Mesenchymal stem cell (in vitro differentiated cells and primary cell): ENCODE measurements around the gene MAPK8IP2.

ENCODE experiments used
- DNase-seq: peaks from one replicate; pipeline ENCODE4 v3.0.0-alpha.2; 2013
- H2AFZ ChIP-seq: one replicate; pipeline ENCODE4 v1.6.1; 2013; ENCODE audit warnings: low read depth, mild to moderate bottlenecking, control low read depth, inconsistent platforms, low read length, moderate library complexity
- H2AK5ac ChIP-seq: 2 replicates; pipeline ENCODE4 v1.6.1; 2013; ENCODE audit warnings: low read length, moderate library complexity, mild to moderate bottlenecking, inconsistent platforms; ENCODE audit not compliant: severe bottlenecking
- H2BK120ac ChIP-seq: one replicate; pipeline ENCODE4 v1.6.1; 2013; ENCODE audit warnings: low read depth, mild to moderate bottlenecking, inconsistent platforms, low read length, moderate library complexity
- H2BK12ac ChIP-seq, 2 experiments: one replicate each; pipeline ENCODE4 v1.6.1; 2013; ENCODE audit warnings: inconsistent platforms in 2 of 2, low read length in 2 of 2, mild to moderate bottlenecking in 2 of 2, moderate library complexity in 2 of 2, control low read depth in 1 of 2
- H2BK15ac ChIP-seq: one replicate; pipeline ENCODE4 v1.6.1; 2013; ENCODE audit warnings: mild to moderate bottlenecking, low read depth, inconsistent platforms; ENCODE audit not compliant: poor library complexity, severe bottlenecking
- H2BK5ac ChIP-seq: 2 replicates; pipeline ENCODE4 v1.6.1; 2013; ENCODE audit warnings: low read depth, mild to moderate bottlenecking, low read length, control low read depth, inconsistent platforms; ENCODE audit not compliant: poor library complexity, severe bottlenecking
- H3K14ac ChIP-seq, 2 experiments: one replicate each; pipeline ENCODE4 v1.6.1; 2013; ENCODE audit warnings: inconsistent platforms in 2 of 2, low read length in 2 of 2, control low read depth in 1 of 2, mild to moderate bottlenecking in 1 of 2, moderate library complexity in 1 of 2
- H3K18ac ChIP-seq, 2 experiments: one replicate each; pipeline ENCODE4 v1.6.1; 2013; ENCODE audit warnings: inconsistent platforms in 2 of 2, low read length in 2 of 2, control low read depth in 1 of 2, low read depth in 1 of 2, mild to moderate bottlenecking in 1 of 2
- H3K23ac ChIP-seq, 2 experiments: one replicate each; pipeline ENCODE4 v1.6.1; 2013; ENCODE audit warnings: inconsistent platforms in 2 of 2, low read length in 2 of 2, mild to moderate bottlenecking in 2 of 2, moderate library complexity in 2 of 2, control low read depth in 1 of 2
- H3K27ac ChIP-seq: 2 replicates; pipeline ENCODE4 v1.5.1; 2013; ENCODE audit warnings: mild to moderate bottlenecking, moderate library complexity, low read length, control low read depth, inconsistent platforms; ENCODE audit not compliant: poor library complexity, severe bottlenecking
- H3K27me3 ChIP-seq, 2 experiments: 2 replicates each; pipeline versions ENCODE4 v1.6.1 to v1.7.0; 2013; ENCODE audit warnings: low read length in 2 of 2, mild to moderate bottlenecking in 2 of 2, moderate library complexity in 2 of 2, control low read depth in 1 of 2, inconsistent platforms in 1 of 2; ENCODE audit not compliant: control insufficient read depth in 1 of 2, insufficient read depth in 1 of 2
- H3K36me3 ChIP-seq, 2 experiments: 2 replicates each; pipeline versions ENCODE4 v1.6.1 to v1.7.0; 2013; ENCODE audit warnings: low read length in 2 of 2, control low read depth in 1 of 2, inconsistent platforms in 1 of 2, low read depth in 1 of 2, mild to moderate bottlenecking in 1 of 2; ENCODE audit not compliant: insufficient read depth in 2 of 2, control insufficient read depth in 1 of 2
- H3K4ac ChIP-seq, 2 experiments: one replicate each; pipeline ENCODE4 v1.6.1; 2013; ENCODE audit warnings: inconsistent platforms in 2 of 2, low read length in 2 of 2, mild to moderate bottlenecking in 2 of 2, moderate library complexity in 2 of 2, control low read depth in 1 of 2, low read depth in 1 of 2
- H3K4me1 ChIP-seq: 2 replicates; pipeline ENCODE4 v1.6.1; 2013; ENCODE audit warnings: low read depth, low read length, control low read depth; ENCODE audit not compliant: control insufficient read depth, insufficient read depth
- H3K4me2 ChIP-seq: 2 replicates; pipeline ENCODE4 v1.6.1; 2013; ENCODE audit warnings: low read length, mild to moderate bottlenecking, inconsistent platforms; ENCODE audit not compliant: poor library complexity, severe bottlenecking
- H3K4me3 ChIP-seq, 2 experiments: 2 replicates each; pipeline versions ENCODE4 v1.5.1 to v1.7.0; 2013; ENCODE audit warnings: low read length in 2 of 2, mild to moderate bottlenecking in 2 of 2, control low read depth in 1 of 2, low read depth in 1 of 2; ENCODE audit not compliant: insufficient read depth in 1 of 2
- H3K79me1 ChIP-seq: replicated peaks from 2 replicates; pipeline ENCODE4 v1.6.1; 2013; ENCODE audit warnings: mild to moderate bottlenecking, control low read depth, low read length, inconsistent platforms; ENCODE audit not compliant: poor library complexity, severe bottlenecking
- H3K9ac ChIP-seq: 2 replicates; pipeline ENCODE4 v1.7.0; 2013; ENCODE audit warnings: mild to moderate bottlenecking, low read length, moderate library complexity
- H3K9me3 ChIP-seq: 2 replicates; pipeline ENCODE4 v1.7.0; 2013; ENCODE audit warnings: mild to moderate bottlenecking, low read length; ENCODE audit not compliant: control insufficient read depth
- H4K8ac ChIP-seq: one replicate; pipeline ENCODE4 v1.6.1; 2013; ENCODE audit warnings: inconsistent platforms, mild to moderate bottlenecking, low read length, moderate library complexity
- H4K91ac ChIP-seq: one replicate; pipeline ENCODE4 v1.6.1; 2013; ENCODE audit warnings: mild to moderate bottlenecking, low read length, inconsistent platforms
- WGBS: methylation state at CpG from one replicate; pipeline ENCODE4 v1.1.7; 2013; ENCODE audit warnings: mixed read lengths; 5-methylcytosine and 5-hydroxymethylcytosine counted together

MAPK8IP2 gene

DNA sequence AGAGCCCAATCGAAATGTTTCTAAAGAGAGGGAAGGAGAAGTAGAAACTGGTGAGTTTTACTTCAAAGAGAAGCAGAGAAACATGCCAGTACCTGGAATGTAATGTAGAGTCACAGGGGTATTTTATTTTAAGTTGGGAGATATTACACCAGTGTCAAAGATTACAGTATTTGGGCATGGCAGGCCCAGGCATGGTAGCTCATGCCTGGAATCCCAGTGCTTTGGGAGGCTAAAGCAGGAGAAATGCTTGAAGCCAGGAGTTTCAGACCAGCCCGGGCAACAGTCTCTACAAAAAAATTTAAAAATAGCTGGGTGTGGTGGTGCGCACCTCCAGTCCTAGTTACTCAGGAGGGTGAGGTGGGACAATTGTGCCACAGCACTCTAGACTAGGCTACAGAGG is 40.6 kb upstream of the MAPK8IP2 start:
- Histone ChIP-seq H3K4me1 (peaks cover 9% of the 10 kb centered on the region), H3K4me3 (no peak overlapping the region), H3K27me3 (peaks cover 17 to 21% of the 10 kb centered on the region in 2 experiments), H2BK5ac (no peak overlapping the region), H4K8ac (no peak overlapping the region), H3K14ac (no peak overlapping the region), H3K18ac (no peak overlapping the region), H2AFZ (no peak overlapping the region), H3K4ac (no peak overlapping the region), H2BK12ac (no peak overlapping the region), H3K79me1 (peaks cover 1% of the 10 kb centered on the region), H3K9me3 (no peaks in the 10 kb centered on the region), H3K9ac (no peak overlapping the region), H3K23ac (no peak overlapping the region), H3K36me3 (no peaks in the 10 kb centered on the region), H2BK120ac (no peak overlapping the region), H2AK5ac (no peak overlapping the region), H4K91ac (no peak overlapping the region), H3K27ac (no peak overlapping the region), H3K4me2 (no peak overlapping the region), H2BK15ac (no peak overlapping the region)
- 86% methylated on average over 3 of the region's 3 CpGs for WGBS
- DNase-seq: no peak

GRCh38 chr22:50561401-50562358 is 38.9 kb upstream of the MAPK8IP2 start:
- Histone ChIP-seq H3K23ac (no peak overlapping the region), H3K27me3 (peaks cover 13 to 14% of the 10 kb centered on the region in 2 experiments), H3K4me3 (no peak overlapping the region), H4K8ac (no peak overlapping the region), H2BK120ac (no peak overlapping the region), H2AFZ (no peak overlapping the region), H3K27ac (no peak overlapping the region), H3K9me3 (no peaks in the 10 kb centered on the region), H3K4ac (no peak overlapping the region), H3K9ac (no peak overlapping the region), H4K91ac (no peak overlapping the region), H3K79me1 (peaks cover 1% of the 10 kb centered on the region), H3K36me3 (no peaks in the 10 kb centered on the region), H2BK12ac (peak overlapping the region in 1 of 2 experiments; percentile 54), H2BK5ac (no peak overlapping the region), H2BK15ac (no peak overlapping the region), H3K18ac (no peak overlapping the region), H3K4me2 (no peak overlapping the region), H2AK5ac (no peak overlapping the region), H3K4me1 (peaks cover 9% of the 10 kb centered on the region), H3K14ac (no peak overlapping the region)
- no peak for DNase-seq
- WGBS: 73% methylated on average over 19 of the region's 34 CpGs

DNA sequence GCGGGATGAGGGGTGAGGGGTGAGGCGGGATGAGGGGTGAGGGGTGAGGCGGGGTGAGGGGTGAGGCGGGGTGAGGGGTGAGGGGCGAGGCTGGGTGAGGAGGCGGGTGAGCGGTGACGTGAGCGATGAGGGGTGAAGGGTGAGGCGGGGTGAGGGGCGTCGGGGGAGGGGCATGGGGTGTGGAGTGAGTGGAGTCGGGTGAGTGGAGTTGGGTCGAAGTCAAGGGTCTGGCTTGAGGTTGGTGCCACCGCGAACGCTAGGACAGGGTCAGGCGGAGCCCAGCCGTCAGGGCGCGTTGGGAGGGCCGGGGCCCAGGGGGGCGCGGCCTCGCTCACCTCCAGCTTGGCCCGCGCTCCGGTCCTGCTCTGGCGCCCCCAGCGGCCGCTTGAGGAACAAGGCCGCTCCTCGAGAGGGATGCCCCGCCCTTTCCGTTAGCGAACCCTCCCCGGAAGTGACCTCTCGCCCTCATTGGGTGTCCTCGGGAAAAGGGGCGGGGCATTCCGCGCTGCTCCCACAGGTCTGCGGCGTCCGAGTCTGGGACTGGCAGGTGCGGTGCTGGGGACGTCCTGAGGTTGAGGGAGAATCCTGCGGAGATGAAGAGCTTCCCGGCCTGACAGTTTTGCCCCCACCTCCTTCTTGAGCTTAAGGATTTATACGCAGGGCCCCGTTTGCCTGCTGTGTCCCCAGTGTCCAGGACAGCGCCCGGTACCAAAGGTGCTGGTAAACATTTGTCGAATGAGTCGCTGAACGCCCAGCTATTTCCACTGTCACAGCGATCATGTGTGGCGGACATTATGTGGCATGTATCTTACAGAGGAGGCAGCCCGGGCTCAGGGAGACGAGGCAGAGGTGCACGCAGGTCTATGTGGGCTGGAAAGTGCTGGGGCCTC is 37.8 kb upstream of the MAPK8IP2 start, which contains the start of gene SYCE3:
Gene SYCE3 (minus strand): TSS at position 397 of the 890 bp plus-strand sequence. CDS start 6,514 bp downstream, outside the sequence.
- H2BK15ac ChIP-seq: peak within 1 kb of the TSS; percentile 99
- H2BK12ac ChIP-seq: peak within 1 kb of the TSS in 1 of 2 experiments; percentile 54
- peaks cover 9% of the 10 kb centered on the region for H3K4me1 ChIP-seq
- H2AFZ ChIP-seq: peak within 1 kb of the TSS; percentile 46
- peak within 1 kb of the TSS in 1 of 2 experiments; percentile 9 for H3K4ac ChIP-seq
- peaks cover 0 to 6% of the 10 kb centered on the region in 2 experiments for H3K36me3 ChIP-seq
- no peaks in the 10 kb centered on the region for H3K9me3 ChIP-seq
- peaks cover 1% of the 10 kb centered on the region for H3K79me1 ChIP-seq
- peak within 1 kb of the TSS in 1 of 2 experiments; percentile 85 for H3K18ac ChIP-seq
- no peak within 1 kb of the TSS for H3K27ac ChIP-seq
- H3K9ac ChIP-seq: peak within 1 kb of the TSS; percentile 75
- no peak within 1 kb of the TSS for H4K91ac ChIP-seq
- H2AK5ac ChIP-seq: no peak within 1 kb of the TSS
- peak within 1 kb of the TSS; percentile 98 for H3K4me2 ChIP-seq
- H3K27me3 ChIP-seq: peaks cover 9 to 13% of the 10 kb centered on the region in 2 experiments
- H2BK5ac ChIP-seq: no peak within 1 kb of the TSS
- under 1% methylated on average over 47 of the region's 61 CpGs for WGBS
- no peak within 1 kb of the TSS for H3K23ac ChIP-seq
- H2BK120ac ChIP-seq: peak within 1 kb of the TSS; percentile 81
- H4K8ac ChIP-seq: peak within 1 kb of the TSS; percentile 88
- no peak within 1 kb of the TSS for H3K14ac ChIP-seq
- peak within 1 kb of the TSS; percentile 55 to 97 for H3K4me3 ChIP-seq
- DNase-seq: peak; percentile 92
